ENCODE results near the gene DAB1.

Gene DAB1

GRCh38 chr1:57420981-57421785 is 2.7 kb downstream of the DAB1 start:
- H3K4me3 ChIP-seq (ENCODE audit: low read depth, low read length), result no peak overlapping the region

DNA sequence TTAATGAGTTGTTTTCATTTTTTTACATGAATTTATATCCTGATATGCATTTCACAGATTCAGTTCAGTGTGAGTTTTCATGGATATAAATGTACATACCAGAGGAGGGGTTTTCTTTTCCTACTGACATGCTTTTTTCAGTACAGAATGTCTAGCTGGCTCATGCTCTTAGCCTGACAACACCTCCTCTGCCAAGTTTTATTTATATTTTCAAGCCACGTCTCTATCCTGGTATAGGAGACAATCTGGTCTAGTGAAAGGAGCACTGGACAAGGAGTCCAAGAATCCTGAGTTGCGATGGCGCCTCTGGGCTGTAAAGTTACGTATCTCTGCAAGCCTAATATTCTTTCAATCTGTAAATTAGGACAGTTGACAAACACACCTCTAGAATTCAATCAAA is 4.9 kb downstream of the DAB1 start:
- no peak for TF ChIP-seq CTCF (IDR thresholded peaks at IDR 0.05; ENCODE audit: low read depth, low read length)
- no peak overlapping the region for H3K4me3 ChIP-seq (ENCODE audit: low read depth, low read length)

More at GRCh38 chr1:57420981-57421785, 2.7 kb downstream of the DAB1 start:
- TF ChIP-seq CTCF (IDR thresholded peaks at IDR 0.05; ENCODE audit: low read depth, low read length), result no peak

GRCh38 chr1:57411262-57411661 is 12.6 kb downstream of the DAB1 start:
- H3K4me3 ChIP-seq (ENCODE audit: low read depth, low read length), result no peak overlapping the region

DNA sequence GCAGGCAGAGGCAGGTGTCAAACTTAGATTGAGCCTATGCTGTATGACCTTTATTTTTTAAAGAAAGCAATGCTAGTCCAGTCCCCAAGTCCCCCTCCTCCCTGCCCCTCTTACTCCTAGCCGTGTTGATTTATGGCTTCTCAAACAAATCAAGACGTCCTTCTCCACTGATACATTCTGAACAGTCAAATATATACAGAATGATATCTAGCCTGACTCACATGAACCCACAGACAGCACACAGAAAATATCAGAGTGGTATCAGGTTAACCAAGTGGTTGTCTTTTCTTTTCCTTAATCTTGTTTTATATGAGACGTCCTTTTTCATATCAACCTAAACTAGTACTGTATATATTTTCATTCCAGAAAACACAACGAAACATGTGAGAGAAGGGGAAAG is 13.4 kb downstream of the DAB1 start:
- H3K4me3 ChIP-seq (ENCODE audit: low read depth, low read length), result no peak overlapping the region
- TF ChIP-seq CTCF (IDR thresholded peaks at IDR 0.05; ENCODE audit: low read depth, low read length), result no peak

More at GRCh38 chr1:57411262-57411661, 12.6 kb downstream of the DAB1 start:
- no peak for TF ChIP-seq CTCF (IDR thresholded peaks at IDR 0.05; ENCODE audit: low read depth, low read length)

DNA sequence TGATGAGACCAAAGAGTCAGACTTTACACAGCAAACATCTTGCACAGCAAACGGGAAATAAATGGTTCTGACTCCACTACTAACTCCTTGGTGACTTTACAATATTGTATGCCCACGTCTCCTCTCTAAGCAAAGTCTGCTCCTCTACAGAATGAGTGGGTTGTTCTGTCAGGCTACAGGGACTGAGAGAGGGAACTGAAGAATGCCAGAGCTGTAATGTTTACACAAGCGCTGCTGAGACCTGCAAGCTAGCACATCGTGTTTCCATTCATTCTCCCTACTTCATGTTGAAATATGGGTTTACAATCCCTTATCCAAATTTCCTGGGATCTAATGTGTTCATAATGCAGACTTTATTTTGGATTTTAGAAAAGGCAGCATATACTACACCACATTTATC is 15.9 kb downstream of the DAB1 start:
- no peak for TF ChIP-seq CTCF (IDR thresholded peaks at IDR 0.05; ENCODE audit: low read depth, low read length)
- H3K4me3 ChIP-seq (ENCODE audit: low read depth, low read length), result no peak overlapping the region

DNA sequence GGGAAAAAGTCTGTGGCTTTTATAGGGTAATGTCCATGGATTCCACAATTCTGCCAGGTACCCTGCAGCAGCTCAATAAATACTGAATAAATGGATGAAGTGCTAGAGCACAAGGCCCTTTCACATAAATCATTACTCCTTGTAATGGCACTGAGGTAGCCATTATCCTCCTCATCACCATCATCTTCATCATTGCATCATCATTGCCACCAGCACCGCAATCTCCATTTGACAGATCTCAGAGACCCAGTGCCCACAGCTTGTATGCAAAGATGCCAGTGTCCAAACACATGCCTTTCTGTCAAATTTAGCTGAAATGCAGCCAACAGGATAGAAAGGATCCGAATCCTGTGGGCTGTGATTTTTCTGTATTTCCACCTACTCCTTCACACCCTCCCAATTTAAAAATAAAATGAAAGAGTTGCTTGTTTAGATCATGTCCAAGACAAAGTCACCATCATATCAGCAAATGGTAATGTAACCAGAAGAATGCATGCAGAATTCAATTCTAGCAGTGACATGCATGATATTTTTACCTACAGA is 17.4 kb downstream of the DAB1 start:
- H3K4me3 ChIP-seq (ENCODE audit: low read depth, low read length), result no peak overlapping the region
- no peak for TF ChIP-seq CTCF (IDR thresholded peaks at IDR 0.05; ENCODE audit: low read depth, low read length)

DNA sequence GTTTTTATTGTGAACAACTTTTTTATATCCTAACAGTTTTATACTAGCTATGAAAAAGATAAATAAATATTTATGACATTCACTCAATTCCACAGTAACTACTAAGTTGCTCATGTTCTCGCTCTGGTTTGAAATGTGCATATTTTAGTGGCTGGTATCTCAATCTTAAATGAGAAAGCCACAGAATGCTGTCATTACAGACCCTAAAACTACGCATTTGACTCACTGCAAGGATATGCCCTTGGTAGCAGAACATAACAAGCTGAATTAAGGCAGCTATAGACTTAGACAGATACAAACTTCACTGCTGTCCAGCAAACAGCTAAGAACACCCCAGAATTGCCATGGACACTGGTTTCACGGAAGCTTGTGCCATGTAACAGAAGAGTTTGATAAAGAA is 19.0 kb downstream of the DAB1 start:
- H3K4me3 ChIP-seq (ENCODE audit: low read depth, low read length), result no peak overlapping the region
- no peak for TF ChIP-seq CTCF (IDR thresholded peaks at IDR 0.05; ENCODE audit: low read depth, low read length)
